MM.1S (cell line): Measurements from ENCODE around the gene CLCN4.

Experiments used
- EZH2phosphoT487 ChIP-seq: fragments of 300-600 bp; sonication (generic); IDR thresholded peaks from 2 replicates; pipeline ENCODE4 v1.6.1; 2018; ENCODE audit warnings: antibody characterized with exemption, low read length
- TF ChIP-seq, protein P1 (sequence below): fragments of 300-600 bp; sonication (generic); IDR thresholded peaks from 2 replicates; pipeline ENCODE4 v1.5.1; 2016; ENCODE audit warnings: antibody characterized with exemption, low read length, mixed read lengths

DNA sequence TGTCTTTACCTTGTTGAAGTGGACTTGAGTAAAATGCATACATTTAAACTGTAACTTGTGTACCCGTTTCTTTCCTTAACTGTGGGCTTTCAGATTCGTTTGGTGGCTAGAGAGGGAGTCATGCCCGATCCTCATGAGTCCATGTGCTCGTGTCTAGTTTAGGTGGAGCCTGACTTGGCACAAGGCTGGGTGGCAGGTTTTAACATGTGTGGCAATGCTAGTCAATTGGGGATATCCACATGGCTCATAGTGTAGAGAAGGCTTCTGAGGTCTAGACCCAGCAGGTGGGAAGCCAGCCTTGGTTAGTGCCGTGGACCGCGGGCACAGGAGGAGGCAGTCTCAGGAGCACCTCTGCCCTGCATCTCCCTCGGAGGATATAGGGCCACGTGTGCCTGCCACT, 48.5 kb upstream of the CLCN4 start:
- TF ChIP-seq, protein P1, sequence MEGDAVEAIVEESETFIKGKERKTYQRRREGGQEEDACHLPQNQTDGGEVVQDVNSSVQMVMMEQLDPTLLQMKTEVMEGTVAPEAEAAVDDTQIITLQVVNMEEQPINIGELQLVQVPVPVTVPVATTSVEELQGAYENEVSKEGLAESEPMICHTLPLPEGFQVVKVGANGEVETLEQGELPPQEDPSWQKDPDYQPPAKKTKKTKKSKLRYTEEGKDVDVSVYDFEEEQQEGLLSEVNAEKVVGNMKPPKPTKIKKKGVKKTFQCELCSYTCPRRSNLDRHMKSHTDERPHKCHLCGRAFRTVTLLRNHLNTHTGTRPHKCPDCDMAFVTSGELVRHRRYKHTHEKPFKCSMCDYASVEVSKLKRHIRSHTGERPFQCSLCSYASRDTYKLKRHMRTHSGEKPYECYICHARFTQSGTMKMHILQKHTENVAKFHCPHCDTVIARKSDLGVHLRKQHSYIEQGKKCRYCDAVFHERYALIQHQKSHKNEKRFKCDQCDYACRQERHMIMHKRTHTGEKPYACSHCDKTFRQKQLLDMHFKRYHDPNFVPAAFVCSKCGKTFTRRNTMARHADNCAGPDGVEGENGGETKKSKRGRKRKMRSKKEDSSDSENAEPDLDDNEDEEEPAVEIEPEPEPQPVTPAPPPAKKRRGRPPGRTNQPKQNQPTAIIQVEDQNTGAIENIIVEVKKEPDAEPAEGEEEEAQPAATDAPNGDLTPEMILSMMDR: no peak
- no peak for TF ChIP-seq EZH2phosphoT487
